Endothelial cell of umbilical vein (primary cell): ENCODE measurements around the gene SUSD2. TPM values are rescaled to one million over a fixed set of nuclear protein-coding genes. Genes with fewer than 3 reads are reported as not detected.

Experiments
- BruUV-seq: library from RNA; stranded (reverse); fragments of 400-500 nt; replicated peaks from 2 replicates; lab custom pipeline; 2021; lab: Mats Ljungman, UMichigan
- CTCF ChIA-PET: fragments of 300-600, 350-600 bp; sonication (Branson Sonifier 250); formaldehyde crosslinking; loops from one replicate; lab custom pipeline; 2021; ENCODE audit warnings: antibody characterized with exemption, inconsistent platforms; lab: Charles Lee
- POLR2A ChIA-PET: fragments of 300-600, 350-600 bp; sonication (Branson Sonifier 250); formaldehyde crosslinking; loops from one replicate; lab custom pipeline; 2021; ENCODE audit warnings: antibody characterized with exemption, inconsistent platforms; lab: Charles Lee
- DNase-seq: peaks from one replicate; pipeline ENCODE4 v3.0.0-alpha.2; 2011; ENCODE audit warnings: low read depth, low spot score
- FAIRE-seq: peaks from 2 replicates; lab custom pipeline; 2011; peaks lifted over from hg19 to GRCh38; lab: Jason Lieb, UNC
- H2AFZ ChIP-seq: 2 replicates; pipeline ENCODE4 v1.6.0; 2012; ENCODE audit warnings: low read depth, low read length, control low read depth, inconsistent platforms
- H3K27ac ChIP-seq: 2 replicates; pipeline ENCODE4 v1.5.1; 2011; ENCODE audit warnings: low read depth, mild to moderate bottlenecking, control low read depth, low read length, moderate library complexity; ENCODE audit not compliant: insufficient read depth
- H3K27me3 ChIP-seq, 2 experiments: 2 replicates each; pipeline versions ENCODE4 v1.6.0 to v1.6.1; 2011; ENCODE audit warnings: low read length in 2 of 2, mixed read lengths in 1 of 2; ENCODE audit not compliant: control insufficient read depth in 2 of 2, insufficient read depth in 2 of 2
- H3K36me3 ChIP-seq, 2 experiments: 2 replicates in 1 of 2; 3 replicates in 1 of 2; pipeline ENCODE4 v1.5.1; 2011; ENCODE audit warnings: low read length in 2 of 2, mild to moderate bottlenecking in 1 of 2, moderate library complexity in 1 of 2; ENCODE audit not compliant: control insufficient read depth in 2 of 2, insufficient read depth in 2 of 2; ENCODE audit errors: extremely low read depth in 1 of 2
- H3K4me1 ChIP-seq: 3 replicates; pipeline ENCODE4 v1.5.1; 2011; ENCODE audit warnings: mild to moderate bottlenecking, low read length; ENCODE audit not compliant: control insufficient read depth, insufficient read depth; ENCODE audit errors: extremely low read depth
- H3K4me2 ChIP-seq: 2 replicates; pipeline ENCODE4 v1.6.1; 2011; ENCODE audit warnings: low read length, control low read depth, mixed read lengths; ENCODE audit not compliant: insufficient read depth
- H3K4me3 ChIP-seq, 3 experiments: fragments of 200-600 bp in 1 of 3; sonication (generic), shearing (Covaris generic) in 1 of 3; replicated peaks in 1 of 3; 2 replicates each; pipeline ENCODE4 v1.5.1; 2011 to 2016; ENCODE audit warnings: control low read depth in 3 of 3, low read length in 3 of 3, mild to moderate bottlenecking in 2 of 3, inconsistent platforms in 1 of 3, low read depth in 1 of 3, moderate library complexity in 1 of 3; ENCODE audit not compliant: insufficient read depth in 1 of 3
- H3K79me2 ChIP-seq: 2 replicates; pipeline ENCODE4 v1.6.0; 2012; ENCODE audit warnings: low read length, inconsistent platforms; ENCODE audit not compliant: control insufficient read depth, insufficient read depth
- H3K9ac ChIP-seq: replicated peaks from 2 replicates; pipeline ENCODE3; 2011; ENCODE audit warnings: low read length, control low read depth; ENCODE audit not compliant: insufficient read depth; ENCODE audit errors: extremely low read depth
- H3K9me1 ChIP-seq: replicated peaks from 3 replicates; pipeline ENCODE4 v1.6.0; 2011; ENCODE audit warnings: mild to moderate bottlenecking, low read length; ENCODE audit not compliant: control insufficient read depth, insufficient read depth; ENCODE audit errors: extremely low read depth
- H3K9me3 ChIP-seq: replicated peaks from 2 replicates; pipeline ENCODE4 v1.5.1; 2012; ENCODE audit warnings: low read length, inconsistent platforms; ENCODE audit not compliant: control insufficient read depth, insufficient read depth
- H4K20me1 ChIP-seq: replicated peaks from 2 replicates; pipeline ENCODE3; 2011; ENCODE audit warnings: mild to moderate bottlenecking, low read length; ENCODE audit not compliant: control insufficient read depth, insufficient read depth; ENCODE audit errors: extremely low read depth
- EZH2 ChIP-seq: IDR thresholded peaks from 2 replicates; pipeline ENCODE4 v1.6.1; 2012; ENCODE audit warnings: borderline replicate concordance, low read depth, mild to moderate bottlenecking, moderate library complexity, low read length, inconsistent platforms; ENCODE audit not compliant: severe bottlenecking
- FOS ChIP-seq: IDR thresholded peaks from 2 replicates; pipeline ENCODE4 v1.6.1; 2011; ENCODE audit warnings: mild to moderate bottlenecking, low read length, moderate library complexity, borderline replicate concordance; ENCODE audit not compliant: insufficient read depth
- GATA2 ChIP-seq: IDR thresholded peaks from 2 replicates; pipeline ENCODE4 v1.7.0; 2011; ENCODE audit warnings: low read depth, mild to moderate bottlenecking, moderate library complexity, mixed read lengths, low read length; ENCODE audit not compliant: insufficient read length, insufficient read depth
- JUN ChIP-seq: IDR thresholded peaks from 2 replicates; pipeline ENCODE4 v1.6.1; 2011; ENCODE audit warnings: borderline replicate concordance, low read depth; ENCODE audit not compliant: insufficient read length, insufficient read depth
- MYC ChIP-seq: IDR thresholded peaks from one replicate; pipeline ENCODE4 v1.6.1; 2011; ENCODE audit warnings: mild to moderate bottlenecking, low read depth, low read length
- POLR2A ChIP-seq: IDR thresholded peaks from 2 replicates; pipeline ENCODE4 v1.6.1; 2012; ENCODE audit warnings: low read depth, mild to moderate bottlenecking, control low read depth, low read length
- POLR2AphosphoS5 ChIP-seq: IDR thresholded peaks from 2 replicates; pipeline ENCODE4 v1.6.1; 2012; ENCODE audit warnings: low read depth, mild to moderate bottlenecking, control low read depth, low read length, moderate library complexity; ENCODE audit not compliant: insufficient read depth
- dilution Hi-C: fragments of 300-500 bp; cut with MboI; formaldehyde crosslinking; loops from one replicate; pipeline ENCODE4 v1.15.0; 2019; ENCODE audit warnings: low sequenced_read_pairs; ENCODE audit not compliant: extremely low pct_ligation_motif_present
- intact Hi-C: fragments of 100-400 bp; cut with micrococcal nuclease; formaldehyde crosslinking; loops from one replicate; pipeline ENCODE4 v1.10.0; 2022
- polyA plus RNA-seq, 4 experiments: library from polyadenylated mRNA; depleted of rRNA in 3 of 4; stranded (reverse) in 3 of 4; unstranded in 1 of 4; fragments of >200 nt; gene quantifications; 2 replicates each; pipeline versions ENCODE4 v1.2.1 to v1.2.3, GENCODE V29; 2011 to 2012; ENCODE audit warnings: missing spikeins in 1 of 4
- total RNA-seq: library from RNA; stranded (reverse); gene quantifications from 2 replicates; pipeline ENCODE4 v1.2.3, GENCODE V29; 2021
- TF ChIP-seq, protein P1 (sequence below), 2 donors: IDR thresholded peaks; 1 replicate in 1 of 2; 2 replicates in 1 of 2; pipeline ENCODE4 v1.5.1; 2011; ENCODE audit warnings: low read length in 2 of 2, mild to moderate bottlenecking in 2 of 2, moderate library complexity in 2 of 2, control low read depth in 1 of 2, inconsistent platforms in 1 of 2, low read depth in 1 of 2; ENCODE audit not compliant: insufficient read depth in 1 of 2; ENCODE audit errors: extremely low read depth in 1 of 2
- TF ChIP-seq, protein P2 (sequence below): IDR thresholded peaks from 2 replicates; pipeline ENCODE4 v1.6.1; 2011; ENCODE audit not compliant: insufficient read depth, insufficient read length

Gene SUSD2
- total and polyA plus RNA-seq, 2 donors (not counting 3 experiments of a cell fraction or from before 2014, with no cell fraction given) = 0.26 to 0.27 TPM

DNA sequence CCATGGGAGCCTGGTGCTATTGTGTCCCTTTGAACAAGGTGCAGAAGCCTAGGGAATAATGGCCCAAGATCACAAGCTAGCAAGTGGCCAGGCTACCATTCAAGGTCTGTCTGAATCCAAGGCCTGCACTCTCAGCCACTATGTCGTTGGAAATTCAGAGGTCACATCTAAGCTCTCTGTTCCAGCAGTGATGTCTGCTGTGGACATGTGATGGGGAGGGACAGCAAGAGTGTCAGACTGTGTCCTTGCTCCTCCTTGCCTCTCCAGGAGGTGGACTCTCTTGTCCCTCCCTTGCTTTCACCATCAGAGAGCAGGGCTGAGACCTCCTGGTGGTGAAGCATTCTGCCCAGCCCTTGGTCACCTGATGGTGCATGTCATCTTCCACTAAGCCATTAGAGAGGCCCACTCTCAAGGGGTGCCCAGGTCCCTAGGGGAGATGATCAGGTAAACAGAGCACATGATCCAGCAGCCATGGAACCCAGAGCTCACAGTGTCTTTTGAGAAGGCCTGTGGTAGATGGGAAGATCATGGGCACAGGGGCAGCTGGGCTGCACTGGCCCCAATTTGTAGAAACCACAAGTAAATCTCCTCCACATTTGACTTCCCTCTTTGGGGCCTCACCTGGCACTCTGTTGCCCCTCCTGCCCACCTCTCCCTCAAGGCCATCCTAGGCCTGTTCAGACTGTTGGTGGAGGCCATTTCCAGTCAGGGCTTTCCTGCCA, 37.1 kb upstream of the SUSD2 start:
- Histone ChIP-seq H3K79me2 (no peaks in the 10 kb centered on the region), H3K4me3 (no peak overlapping the region), H3K9me1 (no peaks in the 10 kb centered on the region), H3K36me3 (peaks cover 0 to 8% of the 10 kb centered on the region in 2 experiments), H3K9me3 (no peaks in the 10 kb centered on the region), H3K9ac (no peak overlapping the region), H3K27me3 (no peaks in the 10 kb centered on the region), H3K4me1 (peaks cover 15% of the 10 kb centered on the region), H4K20me1 (no peaks in the 10 kb centered on the region), H3K27ac (no peak overlapping the region), H2AFZ (no peak overlapping the region), H3K4me2 (no peak overlapping the region)
- ChIA-PET CTCF (interaction anchor here (1.3 kb wide), 1 partner anchor 13 kb away, joined by 8 read pairs; no protein-coding TSS in a partner anchor), POLR2A (no interaction called here)
- dilution Hi-C loops = no loop called here
- FAIRE-seq = no peak
- no peak for TF ChIP-seq POLR2AphosphoS5
- no peak for TF ChIP-seq MYC
- TF ChIP-seq, protein P1, sequence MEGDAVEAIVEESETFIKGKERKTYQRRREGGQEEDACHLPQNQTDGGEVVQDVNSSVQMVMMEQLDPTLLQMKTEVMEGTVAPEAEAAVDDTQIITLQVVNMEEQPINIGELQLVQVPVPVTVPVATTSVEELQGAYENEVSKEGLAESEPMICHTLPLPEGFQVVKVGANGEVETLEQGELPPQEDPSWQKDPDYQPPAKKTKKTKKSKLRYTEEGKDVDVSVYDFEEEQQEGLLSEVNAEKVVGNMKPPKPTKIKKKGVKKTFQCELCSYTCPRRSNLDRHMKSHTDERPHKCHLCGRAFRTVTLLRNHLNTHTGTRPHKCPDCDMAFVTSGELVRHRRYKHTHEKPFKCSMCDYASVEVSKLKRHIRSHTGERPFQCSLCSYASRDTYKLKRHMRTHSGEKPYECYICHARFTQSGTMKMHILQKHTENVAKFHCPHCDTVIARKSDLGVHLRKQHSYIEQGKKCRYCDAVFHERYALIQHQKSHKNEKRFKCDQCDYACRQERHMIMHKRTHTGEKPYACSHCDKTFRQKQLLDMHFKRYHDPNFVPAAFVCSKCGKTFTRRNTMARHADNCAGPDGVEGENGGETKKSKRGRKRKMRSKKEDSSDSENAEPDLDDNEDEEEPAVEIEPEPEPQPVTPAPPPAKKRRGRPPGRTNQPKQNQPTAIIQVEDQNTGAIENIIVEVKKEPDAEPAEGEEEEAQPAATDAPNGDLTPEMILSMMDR (IDR thresholded peaks at IDR 0.05; ENCODE audit: extremely low read depth in 1 of 2, insufficient read depth in 1 of 2, low read depth in 1 of 2, low read length in 2 of 2) = no peak
- no peak for TF ChIP-seq JUN
- no peak for TF ChIP-seq FOS
- no peak for TF ChIP-seq EZH2
- TF ChIP-seq POLR2A = no peak
- no peak for TF ChIP-seq GATA2
- TF ChIP-seq, protein P2, sequence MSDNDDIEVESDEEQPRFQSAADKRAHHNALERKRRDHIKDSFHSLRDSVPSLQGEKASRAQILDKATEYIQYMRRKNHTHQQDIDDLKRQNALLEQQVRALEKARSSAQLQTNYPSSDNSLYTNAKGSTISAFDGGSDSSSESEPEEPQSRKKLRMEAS = no peak
- BruUV-seq = no TSS peak
- intact Hi-C loops = no loop called here
- no peak for DNase-seq
